Stimulated activated CD4-positive, alpha-beta T cell treated with anti-CD3 and anti-CD28 coated beads, TNF-alpha, amount 100 ng/mL, for 4 hours (primary cell): ENCODE data around the gene ZNF181.
"Not testable (repeated sequence)": the region's sequence is repeated elsewhere in the genome, so short reads cannot be mapped to it uniquely, and the experiment has no call there.

Source experiments
- DNase-seq, 3 experiments: peaks; one replicate each; pipeline ENCODE4 v3.0.0-alpha.2; 2020; ENCODE audit warnings: low read depth in 3 of 3

ZNF181 gene

DNA sequence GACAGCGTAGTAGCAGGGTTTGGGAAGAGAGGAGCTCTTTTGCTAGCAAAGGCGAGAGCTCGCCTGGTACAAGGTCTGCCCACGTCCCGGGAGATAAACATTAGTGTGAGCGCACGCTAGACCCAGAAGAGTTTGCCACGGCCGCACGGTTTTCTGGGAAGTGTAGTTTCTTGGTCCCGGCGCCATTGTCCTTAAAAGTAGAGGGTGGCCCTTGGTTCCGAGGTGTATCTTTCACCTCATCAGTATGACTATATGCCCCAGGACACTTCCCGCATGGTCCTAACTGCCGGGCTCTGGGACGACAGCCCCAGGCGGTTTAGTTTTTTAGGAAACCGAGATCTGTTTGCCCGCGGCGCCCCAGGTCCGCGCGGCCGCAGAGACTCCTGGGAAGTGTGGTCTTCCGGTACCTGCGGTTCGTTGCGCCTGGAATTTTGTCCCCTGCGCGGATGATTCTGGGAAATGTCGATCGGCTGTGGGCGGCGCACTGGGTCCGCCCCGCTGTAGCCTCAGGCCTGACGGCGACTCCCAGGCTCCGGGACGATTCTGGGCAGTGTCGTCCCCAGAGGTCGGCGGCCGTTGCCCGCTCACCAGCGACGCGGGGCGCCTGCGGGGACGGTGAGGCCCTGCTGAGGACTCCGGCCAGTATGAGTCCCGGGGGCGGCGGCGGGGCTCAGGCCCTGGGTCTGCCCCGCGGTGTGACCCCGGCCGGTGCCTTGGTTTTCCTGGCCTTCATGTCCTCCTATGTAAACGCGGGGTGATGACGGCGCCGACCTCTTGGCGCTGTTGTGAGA, at the start of gene ZNF181:
Gene ZNF181, plus strand, starts transcription at position 498 of the 791 bp plus-strand sequence. CDS start 795 bp downstream, outside the sequence.
- DNase-seq, result peak; percentile 65 to 67 (median 67)

DNA sequence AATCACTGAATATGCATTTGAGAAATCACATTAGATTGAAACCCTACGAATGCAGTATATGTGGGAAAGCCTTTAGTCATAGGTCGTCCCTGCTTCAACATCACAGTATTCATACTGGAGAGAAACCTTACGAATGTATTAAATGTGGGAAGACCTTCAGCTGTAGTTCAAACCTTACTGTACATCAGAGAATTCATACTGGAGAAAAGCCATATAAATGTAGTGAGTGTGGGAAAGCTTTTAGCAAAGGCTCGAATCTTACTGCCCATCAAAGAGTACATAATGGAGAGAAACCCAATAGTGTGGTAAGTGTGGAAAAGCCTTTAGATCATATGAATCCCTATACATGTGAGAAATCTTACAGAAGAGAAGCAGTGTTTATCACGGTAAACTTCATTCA, 48.8 kb upstream of the ZNF181 start:
- not testable (repeated sequence) for DNase-seq

DNA sequence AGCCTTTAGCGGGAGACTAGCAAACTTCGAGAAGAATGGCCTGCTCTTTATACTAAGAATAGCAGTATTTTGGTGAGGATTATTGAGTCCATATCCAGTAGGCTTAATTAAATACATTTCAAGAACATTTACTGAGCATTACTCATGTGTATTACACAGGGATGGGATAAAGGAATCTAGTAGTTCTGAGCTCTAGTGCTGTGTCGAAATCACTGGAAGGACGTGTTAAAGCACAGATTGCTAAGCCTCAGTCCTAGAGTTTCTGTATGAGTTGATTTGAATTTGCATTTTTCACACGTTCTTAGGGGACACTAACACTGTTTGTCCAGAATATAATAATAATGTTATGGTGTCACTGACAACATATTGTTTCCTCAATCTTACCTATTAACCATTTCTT, 47.6 kb upstream of the ZNF181 start:
- DNase-seq, result no peak

DNA sequence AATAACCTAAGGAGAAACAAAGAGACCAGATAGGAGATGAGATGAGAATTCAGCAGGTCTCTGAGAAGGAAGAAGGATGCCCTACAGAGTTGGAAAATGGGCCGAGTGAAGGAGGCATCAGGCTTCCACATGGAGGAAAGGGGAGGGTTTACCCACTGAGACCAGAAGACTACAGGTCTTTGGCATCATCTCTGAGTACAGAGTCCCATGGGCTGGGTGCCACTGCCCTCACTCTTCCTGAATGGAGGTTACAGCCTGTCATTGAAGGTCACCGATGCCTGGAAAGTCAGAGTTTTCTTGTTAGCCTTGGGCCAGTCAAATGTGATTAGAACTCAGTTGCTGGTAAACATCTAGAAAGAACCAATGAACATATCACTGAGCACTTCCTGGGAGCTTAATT, 46.7 kb upstream of the ZNF181 start:
- no peak for DNase-seq

DNA sequence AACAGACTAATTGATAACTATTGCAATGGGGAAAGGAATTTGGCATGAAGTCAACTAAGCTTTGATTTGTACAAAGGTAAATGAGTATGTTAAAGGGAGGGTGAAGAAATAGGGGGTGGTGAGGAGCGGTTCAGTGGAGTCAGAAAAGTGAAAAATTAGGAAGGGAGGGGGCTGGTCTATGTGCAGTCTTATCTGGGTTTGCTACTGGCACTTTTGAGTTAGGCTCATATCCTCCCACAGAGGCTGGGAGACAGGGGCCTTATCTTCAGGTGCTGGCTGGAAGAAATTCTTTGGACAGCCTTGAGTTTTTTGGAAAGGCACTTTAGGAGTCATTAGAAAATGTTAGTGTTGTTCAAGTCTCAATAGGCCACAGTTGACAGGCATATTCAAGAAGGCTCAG, 45.5 kb upstream of the ZNF181 start:
- no peak for DNase-seq

DNA sequence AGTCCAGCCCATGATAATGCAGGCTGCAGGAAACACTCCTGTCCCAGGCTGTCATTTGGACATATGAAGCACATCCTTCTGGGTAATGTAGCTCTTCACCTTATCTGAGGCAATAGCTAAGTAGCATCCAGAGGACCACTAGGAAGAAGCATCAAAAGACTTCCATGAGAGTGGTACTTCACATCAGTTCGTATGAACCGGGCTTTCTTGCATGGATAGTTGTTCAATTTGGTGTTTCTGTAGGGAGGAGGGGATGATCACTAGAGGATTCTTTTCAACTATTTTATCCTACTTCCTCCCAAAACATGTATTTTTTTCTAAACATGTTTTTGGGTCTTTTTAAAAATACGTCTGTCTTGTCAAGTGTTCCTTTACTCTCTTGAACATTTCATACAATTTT, 43.7 kb upstream of the ZNF181 start:
- no peak for DNase-seq

DNA sequence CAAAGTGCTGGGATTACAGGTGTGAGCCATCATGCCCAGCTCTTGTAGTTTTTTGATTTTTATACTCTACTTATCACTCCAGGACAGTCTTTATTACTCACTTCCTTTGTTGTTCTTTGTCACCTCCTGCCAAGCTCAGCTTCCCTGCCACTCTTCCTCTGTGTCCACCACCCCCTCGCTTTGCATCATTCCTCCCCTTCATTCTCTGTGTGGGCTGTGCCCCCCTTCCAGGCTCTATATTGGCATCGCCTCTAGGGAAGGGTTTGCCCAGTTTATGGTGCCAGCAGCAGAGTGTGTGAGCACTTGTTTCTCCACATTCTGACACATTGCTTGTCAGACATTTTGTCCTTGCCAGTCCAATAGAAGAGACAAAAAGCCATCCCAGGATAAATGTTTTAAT, 41.5 kb upstream of the ZNF181 start:
- no peak for DNase-seq

DNA sequence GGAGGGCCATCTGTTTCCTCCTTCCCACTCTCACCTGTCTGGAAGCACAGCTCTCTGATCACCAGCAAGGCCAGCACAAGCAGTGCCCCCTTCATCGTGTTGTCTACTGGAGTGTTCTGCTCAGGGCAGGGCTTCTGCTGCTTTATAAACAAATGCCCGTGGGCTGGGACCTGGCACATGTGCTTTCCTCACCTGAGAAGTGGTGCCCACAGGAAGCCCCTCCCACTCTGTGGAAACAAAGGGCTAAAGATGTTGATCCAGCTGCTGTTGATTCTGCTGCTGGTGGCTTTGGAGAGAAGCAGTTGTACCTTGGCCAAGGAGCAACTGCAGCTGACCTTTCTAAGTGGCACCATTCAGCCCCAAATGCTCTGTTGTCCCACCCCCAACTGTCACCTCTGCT, 26.4 kb upstream of the ZNF181 start:
- no peak for DNase-seq

DNA sequence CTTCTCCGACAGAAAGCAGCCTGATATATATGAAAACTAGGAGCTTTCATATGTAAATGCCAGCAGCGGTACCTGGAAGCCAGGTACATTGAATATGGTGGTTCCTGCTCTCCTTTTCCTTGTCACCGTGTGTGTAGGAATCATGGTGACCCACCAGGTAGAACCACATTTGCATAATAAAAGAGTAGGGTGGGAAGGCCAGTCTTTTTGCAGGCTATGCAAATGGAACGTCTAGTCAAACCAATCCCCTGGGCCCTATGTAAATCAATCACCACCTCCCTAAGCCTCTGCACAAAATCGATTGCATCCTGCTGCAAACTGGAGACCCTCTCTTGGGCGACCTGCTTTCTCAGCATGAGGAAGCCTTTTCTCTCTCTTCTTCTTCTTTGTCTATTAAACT, 22.2 kb upstream of the ZNF181 start:
- no peak for DNase-seq

DNA sequence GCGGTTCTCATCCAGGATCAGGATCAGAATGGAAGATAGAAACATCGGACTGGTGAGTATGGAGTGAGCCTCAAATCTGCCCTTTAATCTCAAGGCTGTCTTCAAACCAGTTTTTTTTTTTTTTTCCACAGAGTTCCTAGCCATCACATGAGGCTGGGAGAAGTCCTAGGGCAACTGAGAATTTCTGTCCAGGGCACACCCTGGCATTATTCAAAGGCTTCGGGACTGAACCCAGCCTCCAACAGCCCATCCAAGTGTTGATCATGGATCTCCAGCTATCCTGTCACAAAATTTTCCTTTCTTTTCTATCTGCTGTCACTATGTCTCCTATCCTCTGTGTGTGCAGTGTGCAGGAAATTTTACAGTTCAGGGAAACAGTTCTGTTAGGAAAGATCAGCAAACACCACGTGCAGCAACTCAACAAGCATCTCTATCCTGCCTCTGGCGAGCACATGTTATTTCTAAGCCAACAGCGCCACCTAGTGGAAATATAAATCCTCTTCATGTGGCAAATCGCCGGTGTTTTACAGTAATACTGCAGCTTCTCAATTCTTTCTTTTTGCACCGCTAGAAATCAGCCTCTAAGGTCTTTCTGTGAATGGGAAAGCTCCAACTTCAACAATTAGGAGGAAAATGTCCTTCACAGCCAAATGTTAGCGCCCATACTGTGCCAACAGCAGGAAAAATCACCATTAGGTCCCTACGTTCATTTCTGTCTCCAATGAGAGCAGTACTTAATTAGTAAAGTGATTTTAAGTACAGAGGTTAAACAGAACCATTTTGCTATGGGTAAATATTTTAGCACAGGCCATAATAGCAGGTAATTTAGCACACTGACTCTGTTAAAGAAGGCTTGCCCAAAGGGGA, 21.4 kb upstream of the ZNF181 start:
- DNase-seq, result peak in 2 of 3 experiments; percentile 15 to 43

DNA sequence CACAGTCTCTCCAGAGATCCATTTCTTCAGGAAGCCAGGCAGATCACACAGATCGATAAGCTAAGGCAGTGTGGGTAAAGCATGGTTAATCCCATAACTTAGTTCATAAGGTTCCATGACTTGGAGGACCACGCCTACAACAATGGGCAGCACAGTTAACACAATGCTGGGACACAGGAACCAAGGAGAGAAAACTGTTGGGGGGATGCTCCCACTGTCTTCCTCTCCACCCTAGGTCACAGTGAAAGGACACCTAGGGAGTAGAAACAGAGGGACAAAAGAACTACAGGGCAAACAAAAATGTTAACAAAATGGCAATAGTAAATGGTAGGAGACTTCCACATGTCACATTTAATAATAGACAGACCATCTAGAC, 20.8 kb upstream of the ZNF181 start:
- DNase-seq, result no peak

DNA sequence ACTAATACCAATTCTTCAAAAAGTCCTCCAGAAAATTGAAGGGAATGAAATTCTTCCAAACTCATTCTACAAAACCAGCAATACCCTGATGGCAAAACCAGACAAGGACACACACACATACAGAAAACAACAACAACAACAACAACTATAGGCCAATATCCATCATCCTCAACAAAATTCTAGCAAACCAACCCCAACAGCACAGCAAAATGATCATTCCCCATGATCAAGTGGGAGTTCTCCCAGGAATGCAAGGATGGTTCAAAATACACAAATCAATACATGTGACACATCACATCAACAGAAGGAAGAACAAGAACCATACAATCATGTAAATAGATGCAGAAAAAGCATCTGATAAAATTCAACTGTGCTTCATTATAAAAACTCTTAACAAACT, 18.7 kb upstream of the ZNF181 start:
- DNase-seq, result no peak

DNA sequence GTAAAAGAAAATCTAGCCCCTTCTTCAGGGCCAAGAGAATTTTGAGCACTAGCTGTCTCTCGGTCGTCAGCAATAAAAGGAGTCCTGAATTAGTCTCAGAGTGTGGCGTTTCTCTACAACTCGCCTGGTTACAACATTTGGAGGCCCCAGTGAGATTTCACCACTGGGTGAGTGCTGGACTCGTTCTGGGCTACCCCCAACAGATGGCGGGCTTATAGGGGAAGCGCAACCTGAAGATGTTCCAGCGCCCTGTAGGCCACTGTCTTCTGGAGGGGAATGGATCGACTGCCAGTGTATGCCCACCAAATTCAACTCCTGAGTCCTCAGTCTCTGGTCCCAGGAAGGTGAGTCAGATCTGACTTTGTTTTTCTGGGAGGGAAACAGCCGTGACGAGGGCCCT, 11.7 kb upstream of the ZNF181 start:
- no peak for DNase-seq

DNA sequence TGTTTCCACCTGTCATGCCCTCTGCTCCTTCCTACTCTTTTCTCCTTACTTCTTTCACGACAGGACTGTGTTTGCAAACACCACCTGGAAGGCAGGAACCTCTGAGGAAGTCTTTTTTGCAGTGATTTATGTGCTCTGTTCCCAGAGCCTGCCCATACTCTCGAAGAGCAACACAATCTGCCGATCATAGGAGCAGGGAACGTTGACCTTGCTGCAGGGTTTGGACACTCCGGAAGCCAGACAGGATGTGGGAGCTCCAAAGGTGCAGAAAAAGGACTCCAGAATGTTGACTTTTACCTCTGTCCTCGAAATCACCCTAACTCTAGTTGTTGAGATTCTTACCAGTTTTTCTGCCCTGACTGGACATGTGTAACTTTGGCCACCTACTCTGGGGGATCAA, 8.6 kb upstream of the ZNF181 start:
- no peak for DNase-seq

DNA sequence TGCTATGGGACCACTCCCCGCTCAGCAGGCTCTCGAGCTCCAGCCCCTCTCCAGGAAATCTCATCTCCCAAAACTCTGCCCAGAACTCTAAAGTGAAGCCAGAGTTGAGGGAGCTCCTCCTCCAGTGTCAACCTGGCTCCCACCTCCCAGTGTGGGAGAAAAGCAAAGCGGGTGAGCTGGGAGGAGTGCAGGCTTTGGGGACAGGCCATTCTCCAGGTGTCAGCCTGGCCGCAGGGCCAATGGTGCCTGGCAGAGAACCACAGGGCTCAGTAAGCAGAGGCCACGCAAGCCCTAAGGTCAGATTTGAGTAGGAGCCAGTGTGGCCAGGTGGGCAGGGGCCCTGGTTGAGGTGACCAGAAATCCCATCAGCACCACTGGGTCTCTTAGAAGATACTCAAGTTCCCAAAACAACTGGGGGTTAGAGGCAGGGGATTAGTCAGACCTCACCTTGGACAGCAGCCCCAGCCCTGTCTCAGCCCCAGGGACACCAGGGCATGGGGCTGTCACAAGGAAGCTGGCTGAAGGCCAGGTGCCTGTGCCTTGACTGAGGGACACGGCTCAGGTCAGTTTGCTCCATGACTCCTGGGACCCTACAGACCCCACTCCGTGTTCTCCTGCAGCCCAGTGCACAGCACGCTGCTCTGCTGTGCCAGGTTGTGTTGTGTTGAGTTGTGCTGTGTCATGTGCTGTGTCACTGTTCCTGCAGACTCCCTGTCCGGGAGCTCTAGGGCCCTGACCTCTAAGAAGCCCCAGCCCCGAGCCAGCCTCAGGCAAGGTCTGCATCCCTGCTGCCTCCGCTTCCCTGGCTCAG, 2.8 kb upstream of the ZNF181 start:
- DNase-seq, result no peak

DNA sequence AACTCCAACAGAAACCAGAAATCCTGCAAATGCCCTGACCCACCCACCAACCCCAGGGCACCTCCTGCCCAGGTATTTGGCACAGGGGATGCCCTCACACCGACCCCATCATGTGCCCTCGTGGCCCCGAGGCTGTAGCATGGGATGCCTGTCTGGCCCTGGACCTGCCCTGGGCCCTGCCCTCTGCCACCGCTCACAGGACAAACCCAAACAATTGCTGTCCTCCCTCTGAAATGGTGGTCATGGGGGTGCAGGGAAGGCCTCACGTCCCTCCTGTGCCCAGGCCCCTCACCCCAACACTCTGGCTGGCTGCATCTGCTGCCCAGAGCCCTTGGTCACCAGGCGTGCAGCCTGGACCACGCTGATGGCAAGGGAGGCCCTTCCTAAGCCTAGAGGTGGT, 2.1 kb upstream of the ZNF181 start:
- DNase-seq, result no peak

DNA sequence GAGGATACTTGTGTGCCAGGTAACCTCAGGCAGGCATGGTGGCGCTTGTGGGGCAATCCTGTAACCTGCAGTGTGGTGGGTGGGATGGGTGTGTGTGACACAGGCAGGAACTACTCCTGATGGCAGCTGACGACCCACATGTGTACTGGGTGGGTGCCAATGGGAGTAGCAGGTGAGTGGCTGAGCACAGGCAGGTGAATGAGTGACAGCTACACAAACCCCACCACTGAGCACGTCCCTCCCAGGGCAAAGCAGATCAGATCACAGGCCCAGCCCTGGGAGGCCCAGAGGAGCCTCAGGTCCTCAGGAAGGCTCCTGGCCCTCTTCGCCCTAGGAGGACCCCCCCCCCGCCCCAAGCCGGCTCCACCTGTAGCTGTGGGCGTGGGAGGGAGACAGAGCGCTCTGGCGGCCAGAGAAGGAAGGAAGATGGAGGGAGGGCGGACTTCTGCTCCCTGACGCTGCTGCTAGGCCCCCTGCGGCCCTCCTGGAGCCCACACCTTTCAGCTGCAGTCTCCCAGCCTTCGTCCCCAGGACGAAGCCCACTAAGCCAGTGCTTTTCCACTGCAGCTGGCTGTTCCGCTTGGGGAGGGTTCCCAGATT, 1.3 kb upstream of the ZNF181 start:
- DNase-seq, result no peak

DNA sequence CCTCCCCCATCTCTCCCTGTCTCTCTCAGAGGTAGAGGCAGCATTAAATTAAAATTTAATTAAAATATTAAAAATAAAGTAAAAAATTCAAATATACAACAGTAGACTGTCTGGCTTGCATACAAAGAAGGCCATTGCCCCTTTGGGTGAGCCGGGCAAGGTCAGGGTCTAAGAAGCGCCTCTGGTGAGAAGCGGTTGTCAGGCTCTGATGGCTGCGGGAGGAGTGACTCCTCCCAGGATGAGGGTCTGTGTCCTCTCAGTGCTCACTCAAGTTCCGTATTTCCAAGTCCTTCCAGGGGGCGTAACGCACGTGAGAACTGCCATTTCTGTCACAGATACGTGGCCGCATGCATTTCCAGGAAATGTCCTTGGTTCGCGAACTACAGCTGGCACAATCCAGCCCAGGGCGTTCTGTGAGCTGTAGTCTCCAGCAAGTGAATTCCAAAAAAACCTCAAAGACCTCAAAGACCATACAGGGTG, 737 bp upstream of the ZNF181 start:
- peak in 1 of 3 experiments; percentile 10 for DNase-seq

DNA sequence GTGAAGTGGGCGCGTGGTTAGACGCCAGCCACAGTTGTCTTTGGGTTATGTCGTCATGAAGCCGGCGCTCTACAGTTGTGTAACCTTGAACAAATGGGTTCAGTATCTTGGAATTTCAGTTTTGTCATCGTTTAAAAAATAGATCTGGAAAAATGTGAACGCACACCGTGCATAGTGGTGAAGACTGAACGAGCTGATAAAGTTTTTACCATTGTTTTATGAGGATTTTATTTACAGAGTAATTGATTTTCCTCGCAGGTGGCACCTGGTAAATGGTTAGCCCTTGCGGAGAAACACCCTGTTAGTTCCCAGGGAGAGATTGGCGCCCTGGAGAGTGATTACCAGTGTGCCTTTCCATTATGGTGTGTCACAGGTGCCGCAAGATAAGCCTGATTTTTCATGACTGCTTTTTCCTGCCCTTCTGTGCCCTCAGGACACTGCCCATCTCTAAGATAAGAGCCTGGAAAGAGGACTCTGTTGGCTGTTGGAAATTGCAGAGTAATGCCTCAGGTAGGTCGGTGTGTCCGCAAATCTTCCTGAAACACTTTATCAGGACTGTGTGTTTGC, 577 bp downstream of the ZNF181 start:
- no peak for DNase-seq

DNA sequence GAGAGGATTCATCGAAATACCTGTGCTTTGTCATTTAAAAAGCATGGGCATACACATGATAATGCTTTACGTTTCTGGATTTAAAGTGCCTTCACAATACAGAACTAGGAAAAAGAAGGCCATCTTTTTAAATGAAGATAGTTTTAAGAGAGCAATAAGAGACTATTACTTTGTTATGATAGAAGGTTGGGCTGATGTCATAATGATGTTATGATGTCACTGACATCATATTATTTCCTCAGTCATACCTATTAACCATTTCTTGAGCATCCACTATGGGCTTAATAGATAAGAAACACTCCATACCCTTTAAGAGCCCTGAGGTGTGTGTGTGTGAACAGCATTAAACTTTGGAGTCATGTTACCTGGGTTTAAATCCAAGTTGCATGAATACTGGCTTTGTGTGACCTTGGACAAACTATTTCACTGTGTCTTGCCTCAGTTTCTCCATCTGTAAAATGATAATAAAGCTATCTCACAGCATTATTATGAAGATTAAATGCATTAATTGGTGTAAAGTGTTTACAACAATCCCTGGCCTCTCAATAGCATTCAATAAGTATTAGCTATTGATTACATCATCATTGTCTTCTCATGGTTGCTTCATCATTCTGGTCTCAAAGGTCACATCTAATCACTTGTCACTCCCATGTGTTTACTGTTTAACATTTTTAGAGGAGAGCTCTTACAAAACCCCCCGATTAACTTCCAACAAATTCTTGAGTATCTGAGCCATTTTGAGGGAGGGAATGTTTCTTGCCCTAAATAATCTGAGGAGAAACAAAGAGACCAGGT, 11.1 kb downstream of the ZNF181 start:
- DNase-seq, result no peak
